ENCODE data around the gene SARNP.
A peak's percentile ranks its signal among the peaks of the same experiment; 100 is the strongest.

The SARNP gene

DNA sequence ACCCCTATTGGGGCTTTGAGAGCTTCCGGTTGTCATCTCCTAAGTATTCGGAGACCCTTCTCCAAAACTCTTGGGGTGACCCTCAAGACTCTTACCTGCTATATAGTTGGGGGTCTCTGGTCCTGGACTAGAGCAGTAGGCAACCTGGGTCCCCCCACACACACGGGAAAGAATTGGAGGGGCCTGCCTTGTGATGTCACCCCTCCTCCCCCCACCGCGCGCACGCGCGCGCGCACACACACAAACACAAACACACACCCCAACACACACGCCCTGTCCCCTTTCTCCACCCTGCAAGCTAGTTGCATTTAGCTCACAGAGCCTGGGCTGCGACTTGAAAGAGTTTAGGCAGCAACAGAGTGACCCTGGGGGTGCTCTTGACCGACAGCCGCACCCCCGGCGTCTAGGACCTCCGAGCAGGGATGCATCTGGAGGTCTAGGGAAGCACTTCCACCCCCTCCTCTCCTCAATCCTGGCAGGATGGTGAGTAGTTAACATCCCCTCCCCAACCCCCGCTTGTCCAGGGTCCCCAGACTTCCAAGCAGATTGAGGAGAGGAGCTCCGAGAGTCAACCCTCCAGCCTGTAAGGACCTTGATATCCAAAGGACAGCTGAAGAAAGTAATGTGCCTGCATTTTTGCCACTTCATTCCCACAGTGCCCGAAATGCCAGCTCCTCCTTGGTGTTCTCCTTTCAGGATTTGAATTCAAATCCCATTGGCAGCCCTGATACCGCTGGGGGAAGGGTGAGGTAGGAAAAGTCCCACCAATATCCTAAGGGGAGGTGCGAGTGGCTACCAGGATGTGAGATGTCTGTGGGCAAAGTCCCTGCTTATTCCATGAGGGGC, 13.3 kb upstream of the SARNP start:
- TF ChIP-seq, protein P1, sequence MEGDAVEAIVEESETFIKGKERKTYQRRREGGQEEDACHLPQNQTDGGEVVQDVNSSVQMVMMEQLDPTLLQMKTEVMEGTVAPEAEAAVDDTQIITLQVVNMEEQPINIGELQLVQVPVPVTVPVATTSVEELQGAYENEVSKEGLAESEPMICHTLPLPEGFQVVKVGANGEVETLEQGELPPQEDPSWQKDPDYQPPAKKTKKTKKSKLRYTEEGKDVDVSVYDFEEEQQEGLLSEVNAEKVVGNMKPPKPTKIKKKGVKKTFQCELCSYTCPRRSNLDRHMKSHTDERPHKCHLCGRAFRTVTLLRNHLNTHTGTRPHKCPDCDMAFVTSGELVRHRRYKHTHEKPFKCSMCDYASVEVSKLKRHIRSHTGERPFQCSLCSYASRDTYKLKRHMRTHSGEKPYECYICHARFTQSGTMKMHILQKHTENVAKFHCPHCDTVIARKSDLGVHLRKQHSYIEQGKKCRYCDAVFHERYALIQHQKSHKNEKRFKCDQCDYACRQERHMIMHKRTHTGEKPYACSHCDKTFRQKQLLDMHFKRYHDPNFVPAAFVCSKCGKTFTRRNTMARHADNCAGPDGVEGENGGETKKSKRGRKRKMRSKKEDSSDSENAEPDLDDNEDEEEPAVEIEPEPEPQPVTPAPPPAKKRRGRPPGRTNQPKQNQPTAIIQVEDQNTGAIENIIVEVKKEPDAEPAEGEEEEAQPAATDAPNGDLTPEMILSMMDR (IDR thresholded peaks at IDR 0.05; ENCODE audit: control insufficient read depth, insufficient read depth, low read depth, low read length, missing control alignments) = no peak
- DNase-seq (ENCODE audit: low read depth) = no peak
- H3K4me3 ChIP-seq (ENCODE audit: control insufficient read depth, low read depth, low read length) = peak overlapping the region; percentile 77

DNA sequence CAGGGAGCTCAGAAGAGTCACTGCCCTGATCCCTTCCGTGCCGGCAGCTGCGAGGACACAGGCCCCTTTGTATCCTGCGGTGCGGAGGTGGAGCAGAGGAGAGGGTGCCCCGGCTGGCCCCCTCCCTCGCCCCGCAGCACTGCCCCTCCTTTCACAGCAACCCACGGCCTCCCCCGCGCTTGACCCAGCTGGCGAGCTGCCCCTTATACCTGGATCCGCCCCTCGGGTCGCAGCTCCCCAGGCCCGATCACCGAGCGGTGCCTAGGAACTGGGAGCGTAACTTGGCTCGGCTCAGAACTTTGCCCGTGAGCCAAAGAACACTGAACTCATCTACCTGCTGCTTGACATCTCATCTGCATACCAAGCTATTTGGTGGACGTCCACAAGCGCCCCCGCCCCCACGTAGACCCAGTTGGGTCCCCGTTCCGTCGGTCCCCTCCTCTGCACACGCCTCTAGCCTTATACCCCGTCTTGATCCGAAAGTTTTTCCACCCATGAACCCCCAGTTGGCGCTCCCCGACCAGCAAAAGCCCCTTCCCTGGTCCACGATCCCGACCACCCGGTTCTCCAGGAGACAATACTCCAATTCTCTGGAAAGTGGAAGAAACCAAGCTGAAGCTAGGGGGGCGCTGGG, 12.6 kb upstream of the SARNP start:
- TF ChIP-seq, protein P1 (IDR thresholded peaks at IDR 0.05; ENCODE audit: control insufficient read depth, insufficient read depth, low read depth, low read length, missing control alignments) = no peak
- DNase-seq (ENCODE audit: low read depth) = no peak
- peak overlapping the region; percentile 77 for H3K4me3 ChIP-seq (ENCODE audit: control insufficient read depth, low read depth, low read length)

DNA sequence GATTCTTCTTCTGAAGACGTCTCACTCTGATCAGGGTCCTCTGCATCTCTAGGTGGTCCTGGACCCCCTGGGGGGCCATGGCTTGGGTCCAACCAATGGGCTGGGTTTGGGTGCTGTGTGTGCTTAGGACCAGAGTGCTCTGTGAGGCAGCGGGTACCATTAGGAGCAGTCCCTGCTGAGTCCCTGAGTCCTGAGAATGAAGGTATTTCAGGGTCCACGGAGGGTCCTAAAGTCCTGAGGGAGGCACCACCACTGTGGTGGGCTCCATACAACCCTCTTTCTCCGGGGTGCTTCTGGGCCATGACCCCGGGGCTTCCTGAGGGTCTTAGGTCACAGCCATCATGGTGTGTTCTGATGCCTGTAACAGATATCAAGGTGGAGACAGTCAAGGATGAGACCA, 10.8 kb upstream of the SARNP start:
- TF ChIP-seq, protein P1 (IDR thresholded peaks at IDR 0.05; ENCODE audit: control insufficient read depth, insufficient read depth, low read depth, low read length, missing control alignments) = no peak
- DNase-seq (ENCODE audit: low read depth) = no peak
- H3K4me3 ChIP-seq (ENCODE audit: control insufficient read depth, low read depth, low read length) = peak overlapping the region; percentile 77; the same call in 1 of the 2 replicates

DNA sequence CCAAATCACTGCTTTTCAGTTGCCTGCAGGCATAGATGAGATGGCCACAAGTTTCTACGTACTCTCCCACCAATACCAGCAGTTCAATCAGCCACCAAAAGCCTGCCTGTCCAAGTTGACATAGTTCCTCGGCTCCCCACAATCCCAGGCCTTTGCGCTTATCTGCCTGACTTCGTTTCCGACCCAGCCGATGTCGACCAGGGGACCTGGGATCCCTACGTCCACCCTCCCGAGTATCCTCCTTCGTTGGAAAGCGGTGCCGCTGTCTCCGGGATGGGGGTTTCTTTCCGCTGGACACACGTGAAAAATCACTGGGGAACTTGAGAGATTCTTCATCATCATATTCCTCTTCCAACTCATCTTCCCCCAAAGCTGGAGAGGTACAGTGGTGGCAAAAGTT, 10.3 kb upstream of the SARNP start:
- DNase-seq (ENCODE audit: low read depth) = no peak
- no peak overlapping the region for H3K4me3 ChIP-seq (ENCODE audit: control insufficient read depth, low read depth, low read length)
- TF ChIP-seq, protein P1 (IDR thresholded peaks at IDR 0.05; ENCODE audit: control insufficient read depth, insufficient read depth, low read depth, low read length, missing control alignments) = no peak

DNA sequence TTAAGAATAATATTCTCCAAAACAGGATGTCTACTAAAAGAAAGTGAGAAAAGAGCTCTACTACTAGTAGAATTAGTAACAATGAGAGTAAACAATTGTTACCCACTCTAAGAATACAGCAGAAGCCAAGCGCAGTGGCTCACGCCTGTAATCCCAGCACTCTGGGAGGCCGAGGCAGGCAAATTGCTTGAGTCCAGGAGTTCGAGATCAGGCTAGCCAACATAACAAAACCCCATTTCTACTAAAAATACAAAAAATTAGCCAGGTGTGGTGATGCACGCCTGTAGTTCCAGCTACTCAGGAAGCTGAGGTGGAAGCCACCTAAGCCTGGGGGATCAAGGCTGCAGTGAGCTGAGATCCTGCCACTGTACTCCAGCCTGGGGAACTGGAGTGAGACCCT, 7.2 kb upstream of the SARNP start:
- TF ChIP-seq, protein P1 (IDR thresholded peaks at IDR 0.05; ENCODE audit: control insufficient read depth, insufficient read depth, low read depth, low read length, missing control alignments) = no peak
- H3K4me3 ChIP-seq (ENCODE audit: control insufficient read depth, low read depth, low read length) = no peak overlapping the region
- DNase-seq (ENCODE audit: low read depth) = no peak

DNA sequence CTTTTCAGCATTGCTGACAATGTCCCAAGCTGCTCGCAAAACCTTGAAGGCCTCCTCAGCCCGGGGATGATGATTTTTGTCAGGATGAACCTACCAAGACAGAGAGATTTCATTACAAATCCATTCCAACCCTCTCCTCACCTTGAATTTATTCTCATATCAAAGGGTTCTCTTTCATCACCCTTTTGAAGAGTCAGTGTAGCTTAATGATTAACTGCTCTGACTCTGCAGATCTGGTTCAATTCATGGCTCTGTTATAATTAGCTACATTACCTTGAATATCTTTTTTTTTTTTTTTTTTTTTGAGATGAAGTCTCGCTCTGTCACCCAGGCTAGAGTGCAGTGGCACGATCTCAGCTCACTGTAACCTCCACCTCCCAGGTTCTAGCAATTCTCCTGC, 5.9 kb upstream of the SARNP start:
- no peak for DNase-seq (ENCODE audit: low read depth)
- TF ChIP-seq, protein P1 (IDR thresholded peaks at IDR 0.05; ENCODE audit: control insufficient read depth, insufficient read depth, low read depth, low read length, missing control alignments) = no peak
- no peak overlapping the region for H3K4me3 ChIP-seq (ENCODE audit: control insufficient read depth, low read depth, low read length)
